GM10266 (cell line): ENCODE data around the gene MN1.

Source experiments
- DNase-seq: peaks from one replicate; pipeline ENCODE4 v3.0.0; 2012; ENCODE audit errors: extremely low spot score
- TF ChIP-seq, protein P1 (sequence below): IDR thresholded peaks from 2 replicates; pipeline ENCODE4 v1.5.1; 2012; ENCODE audit warnings: mild to moderate bottlenecking, low read depth; ENCODE audit not compliant: control insufficient read depth, insufficient read depth; ENCODE audit errors: missing control alignments

Gene MN1

GRCh38 chr22:27844656-27845591, 43.4 kb upstream of the MN1 start:
- no peak for DNase-seq
- TF ChIP-seq, protein P1, sequence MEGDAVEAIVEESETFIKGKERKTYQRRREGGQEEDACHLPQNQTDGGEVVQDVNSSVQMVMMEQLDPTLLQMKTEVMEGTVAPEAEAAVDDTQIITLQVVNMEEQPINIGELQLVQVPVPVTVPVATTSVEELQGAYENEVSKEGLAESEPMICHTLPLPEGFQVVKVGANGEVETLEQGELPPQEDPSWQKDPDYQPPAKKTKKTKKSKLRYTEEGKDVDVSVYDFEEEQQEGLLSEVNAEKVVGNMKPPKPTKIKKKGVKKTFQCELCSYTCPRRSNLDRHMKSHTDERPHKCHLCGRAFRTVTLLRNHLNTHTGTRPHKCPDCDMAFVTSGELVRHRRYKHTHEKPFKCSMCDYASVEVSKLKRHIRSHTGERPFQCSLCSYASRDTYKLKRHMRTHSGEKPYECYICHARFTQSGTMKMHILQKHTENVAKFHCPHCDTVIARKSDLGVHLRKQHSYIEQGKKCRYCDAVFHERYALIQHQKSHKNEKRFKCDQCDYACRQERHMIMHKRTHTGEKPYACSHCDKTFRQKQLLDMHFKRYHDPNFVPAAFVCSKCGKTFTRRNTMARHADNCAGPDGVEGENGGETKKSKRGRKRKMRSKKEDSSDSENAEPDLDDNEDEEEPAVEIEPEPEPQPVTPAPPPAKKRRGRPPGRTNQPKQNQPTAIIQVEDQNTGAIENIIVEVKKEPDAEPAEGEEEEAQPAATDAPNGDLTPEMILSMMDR: no peak

DNA sequence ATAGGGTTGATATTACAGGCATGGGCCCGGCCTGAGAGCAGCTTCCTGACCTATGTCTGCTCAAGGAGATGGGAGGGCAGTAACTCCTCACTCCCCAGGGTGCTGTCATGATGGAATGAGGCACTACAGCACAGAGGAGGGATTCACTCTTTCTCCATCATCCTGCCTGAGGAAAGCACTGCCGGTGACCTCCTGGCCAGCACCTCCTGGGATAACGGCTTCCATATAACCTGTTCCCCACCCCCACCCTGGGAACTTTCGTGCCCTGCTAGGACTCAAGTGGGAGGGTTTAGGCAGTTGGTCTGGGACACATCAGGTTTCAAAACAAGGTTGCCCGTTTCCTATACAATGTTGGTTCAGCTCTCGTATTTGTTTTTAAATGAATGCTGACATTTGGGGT, 42.7 kb upstream of the MN1 start:
- TF ChIP-seq, protein P1: no peak
- DNase-seq: no peak

- TF ChIP-seq, protein P1: no peak
- DNase-seq: no peak
Observed at GRCh38 chr22:27843441-27843840, 41.9 kb upstream of the MN1 start.

GRCh38 chr22:27842669-27843431, 41.3 kb upstream of the MN1 start:
- no peak for DNase-seq
- TF ChIP-seq, protein P1: no peak

- TF ChIP-seq, protein P1: no peak
Observed at GRCh38 chr22:27842201-27842600, 40.6 kb upstream of the MN1 start.

GRCh38 chr22:27840436-27840835, 38.9 kb upstream of the MN1 start:
- TF ChIP-seq, protein P1: no peak
- no peak for DNase-seq

More at GRCh38 chr22:27842201-27842600, 40.6 kb upstream of the MN1 start:
- DNase-seq: no peak

- TF ChIP-seq, protein P1: no peak
- no peak for DNase-seq
Observed at GRCh38 chr22:27839057-27839660, 37.6 kb upstream of the MN1 start.
